Endothelial cell of umbilical vein (primary cell): Measurements from ENCODE around the gene RTEL1.

Experiments used
- CTCF ChIP-seq, 2 donors: IDR thresholded peaks; 1 replicate in 1 of 2; 2 replicates in 1 of 2; pipeline ENCODE4 v1.5.1; 2011; ENCODE audit warnings: low read length in 2 of 2, mild to moderate bottlenecking in 2 of 2, moderate library complexity in 2 of 2, control low read depth in 1 of 2, inconsistent platforms in 1 of 2, low read depth in 1 of 2; ENCODE audit not compliant: insufficient read depth in 1 of 2; ENCODE audit errors: extremely low read depth in 1 of 2
- EZH2 ChIP-seq: IDR thresholded peaks from 2 replicates; pipeline ENCODE4 v1.6.1; 2012; ENCODE audit warnings: borderline replicate concordance, low read depth, mild to moderate bottlenecking, moderate library complexity, low read length, inconsistent platforms; ENCODE audit not compliant: severe bottlenecking
- FOS ChIP-seq: IDR thresholded peaks from 2 replicates; pipeline ENCODE4 v1.6.1; 2011; ENCODE audit warnings: mild to moderate bottlenecking, low read length, moderate library complexity, borderline replicate concordance; ENCODE audit not compliant: insufficient read depth
- JUN ChIP-seq: IDR thresholded peaks from 2 replicates; pipeline ENCODE4 v1.6.1; 2011; ENCODE audit warnings: borderline replicate concordance, low read depth; ENCODE audit not compliant: insufficient read length, insufficient read depth
- MAX ChIP-seq: IDR thresholded peaks from 2 replicates; pipeline ENCODE4 v1.6.1; 2011; ENCODE audit not compliant: insufficient read depth, insufficient read length
- MYC ChIP-seq: IDR thresholded peaks from one replicate; pipeline ENCODE4 v1.6.1; 2011; ENCODE audit warnings: mild to moderate bottlenecking, low read depth, low read length
- POLR2A ChIP-seq: IDR thresholded peaks from 2 replicates; pipeline ENCODE4 v1.6.1; 2012; ENCODE audit warnings: low read depth, mild to moderate bottlenecking, control low read depth, low read length
- POLR2AphosphoS5 ChIP-seq: IDR thresholded peaks from 2 replicates; pipeline ENCODE4 v1.6.1; 2012; ENCODE audit warnings: low read depth, mild to moderate bottlenecking, control low read depth, low read length, moderate library complexity; ENCODE audit not compliant: insufficient read depth

GRCh38 chr20:63673951-63674350 is 15.8 kb downstream of the RTEL1 start:
- TF ChIP-seq CTCF (IDR thresholded peaks at IDR 0.05; ENCODE audit: extremely low read depth in 1 of 2, insufficient read depth in 1 of 2, low read depth in 1 of 2, low read length in 2 of 2) (no peak), MAX (no peak), POLR2A (no peak), POLR2AphosphoS5 (no peak), EZH2 (no peak), FOS (no peak), JUN (no peak), MYC (no peak)
